ENCODE measurements around the gene ZNF330. TPM values are rescaled to one million over a fixed set of nuclear protein-coding genes. Genes with fewer than 3 reads are reported as not detected.

ZNF330 gene
- total RNA-seq, 6 donors from 2014 or later = 33.6 to 45.1 (median 40.9) TPM

- no peaks in the 10 kb centered on the region for H3K4me1 ChIP-seq
- no peak for ATAC-seq (ENCODE audit: low FRiP score in 2 of 2)
- WGBS, 2 donors = 86 to 96% methylated on average over 3 of the region's 3 CpGs
- no peak overlapping the region for H3K4me3 ChIP-seq
- DNase-seq = no peak
- TF ChIP-seq CTCF (IDR thresholded peaks at IDR 0.05) = no peak
- no peak for TF ChIP-seq POLR2AphosphoS5 (IDR thresholded peaks at IDR 0.05)
- no peak for TF ChIP-seq POLR2A (IDR thresholded peaks at IDR 0.05)
- peaks cover 19 to 63% (median 48%) of the 10 kb centered on the region in 4 donors for H3K36me3 ChIP-seq
- H3K27me3 ChIP-seq = no peaks in the 10 kb centered on the region
- H3K9me3 ChIP-seq = no peaks in the 10 kb centered on the region
- no peak overlapping the region for H3K27ac ChIP-seq
Measured at GRCh38 chr4:141233673-141234072, 13.0 kb downstream of the ZNF330 start.

GRCh38 chr4:141238186-141238585, 17.5 kb downstream of the ZNF330 start:
- H3K4me1 ChIP-seq = no peaks in the 10 kb centered on the region
- H3K27me3 ChIP-seq = no peaks in the 10 kb centered on the region
- no peak for TF ChIP-seq POLR2A (IDR thresholded peaks at IDR 0.05)
- TF ChIP-seq POLR2AphosphoS5 (IDR thresholded peaks at IDR 0.05) = no peak
- TF ChIP-seq EP300 (IDR thresholded peaks at IDR 0.05) = no peak
- no peak for TF ChIP-seq CTCF (IDR thresholded peaks at IDR 0.05)
- WGBS, 2 donors = 71 to 80% methylated on average over 3 of the region's 3 CpGs
- H3K9me3 ChIP-seq = no peaks in the 10 kb centered on the region
- no peak overlapping the region for H3K27ac ChIP-seq
- DNase-seq = no peak
- peaks cover 8 to 24% (median 17%) of the 10 kb centered on the region in 4 donors for H3K36me3 ChIP-seq
- ATAC-seq (ENCODE audit: low FRiP score in 2 of 2) = no peak
- no peak overlapping the region for H3K4me3 ChIP-seq

GRCh38 chr4:141240259-141240658, 19.6 kb downstream of the ZNF330 start:
- H3K36me3 ChIP-seq = peaks cover 0 to 4% (median under 1%) of the 10 kb centered on the region in 4 donors
- WGBS, 2 donors = 72 to 78% methylated on average over 3 of the region's 3 CpGs
- ATAC-seq (ENCODE audit: low FRiP score in 2 of 2) (no peak), DNase-seq (no peak)
- TF ChIP-seq CTCF (IDR thresholded peaks at IDR 0.05) (no peak), EP300 (IDR thresholded peaks at IDR 0.05) (no peak), POLR2AphosphoS5 (IDR thresholded peaks at IDR 0.05) (no peak), POLR2A (IDR thresholded peaks at IDR 0.05) (no peak)
- H3K9me3 ChIP-seq = no peaks in the 10 kb centered on the region
- H3K27ac ChIP-seq = no peak overlapping the region
- H3K4me3 ChIP-seq = no peak overlapping the region
- H3K27me3 ChIP-seq = no peaks in the 10 kb centered on the region
- H3K4me1 ChIP-seq = no peaks in the 10 kb centered on the region

GRCh38 chr4:141240671-141241070, 20.0 kb downstream of the ZNF330 start:
- ATAC-seq (ENCODE audit: low FRiP score in 2 of 2) = no peak

More at GRCh38 chr4:141240671-141241070, 20.0 kb downstream of the ZNF330 start:
- H3K4me1 ChIP-seq = no peaks in the 10 kb centered on the region
- H3K9me3 ChIP-seq = no peaks in the 10 kb centered on the region
- no peaks in the 10 kb centered on the region for H3K36me3 ChIP-seq
- no peak for DNase-seq
- no peak overlapping the region for H3K4me3 ChIP-seq
- TF ChIP-seq POLR2AphosphoS5 (IDR thresholded peaks at IDR 0.05) = no peak
- no peak for TF ChIP-seq CTCF (IDR thresholded peaks at IDR 0.05)
- TF ChIP-seq POLR2A (IDR thresholded peaks at IDR 0.05) = no peak
- TF ChIP-seq EP300 (IDR thresholded peaks at IDR 0.05) = no peak
- WGBS, 2 donors = 76 to 81% methylated on average over 2 of the region's 2 CpGs
- H3K27me3 ChIP-seq = no peaks in the 10 kb centered on the region
- H3K27ac ChIP-seq = no peak overlapping the region
